NCI-H748 treated with DMSO at 0.1 percent for 48 hours (cell line): ENCODE data around the gene KDM5A.
"Not testable (repeated sequence)": the region's sequence is repeated elsewhere in the genome, so short reads cannot be mapped to it uniquely, and the experiment has no call there.

Experiments
- DNase-seq: peaks from one replicate; lab custom pipeline; 2025; lab: John Stamatoyannopoulos, UW

Gene KDM5A

DNA sequence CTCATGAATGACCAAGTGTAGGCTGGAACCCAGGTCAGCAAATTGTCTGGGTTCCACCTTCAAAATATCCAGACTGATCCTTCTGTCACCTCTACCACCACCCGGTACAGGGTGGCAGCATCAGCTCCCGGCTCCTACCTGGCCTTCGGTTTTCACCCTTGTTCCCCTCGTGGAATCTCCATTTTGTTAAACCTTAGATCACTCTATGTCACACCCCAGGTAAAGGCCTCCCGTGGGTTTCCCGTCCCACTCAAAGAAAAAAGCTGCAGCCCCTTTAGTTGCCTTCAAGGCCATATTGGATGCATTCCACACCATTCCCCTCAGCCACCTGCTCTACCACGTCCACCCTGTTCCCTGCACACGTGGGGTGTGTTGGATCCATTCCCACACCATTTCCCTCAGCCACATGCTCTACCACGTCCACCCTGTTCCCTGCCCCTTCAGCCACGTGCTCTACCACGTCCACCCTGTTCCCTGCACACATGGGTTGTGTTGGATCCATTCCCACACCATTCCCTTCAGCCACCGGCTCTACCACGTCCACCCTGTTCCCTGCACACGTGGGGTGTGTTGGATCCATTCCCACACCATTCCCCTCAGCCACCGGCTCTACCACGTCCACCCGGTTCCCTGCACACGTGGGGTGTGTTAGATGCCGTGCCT is 150.3 kb downstream of the KDM5A start:
- DNase-seq, result no peak

- no peak for DNase-seq
Measured at GRCh38 chr12:238116-238515, 151.0 kb downstream of the KDM5A start.

- no peak for DNase-seq
Measured at GRCh38 chr12:237026-237815, 151.9 kb downstream of the KDM5A start.

DNA sequence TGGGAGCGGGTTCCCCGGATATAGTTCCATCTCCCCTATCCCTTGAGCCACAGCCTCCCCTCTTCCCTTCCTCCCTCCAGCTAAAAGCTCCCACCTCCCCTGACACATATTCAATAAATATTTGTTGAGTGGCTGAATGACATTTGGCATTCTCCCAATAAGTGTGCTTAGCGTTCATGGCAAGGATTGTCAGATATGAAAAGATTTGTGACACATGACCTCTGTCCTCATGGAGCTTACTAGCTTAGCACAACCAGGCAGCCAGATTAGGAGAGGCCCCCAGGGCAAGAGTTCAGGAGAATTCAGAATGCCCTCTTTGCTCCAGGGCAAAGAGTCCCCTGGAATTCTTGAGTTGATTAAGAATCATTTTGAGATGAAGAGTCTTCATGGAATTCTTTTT is 152.7 kb downstream of the KDM5A start:
- DNase-seq, result no peak

DNA sequence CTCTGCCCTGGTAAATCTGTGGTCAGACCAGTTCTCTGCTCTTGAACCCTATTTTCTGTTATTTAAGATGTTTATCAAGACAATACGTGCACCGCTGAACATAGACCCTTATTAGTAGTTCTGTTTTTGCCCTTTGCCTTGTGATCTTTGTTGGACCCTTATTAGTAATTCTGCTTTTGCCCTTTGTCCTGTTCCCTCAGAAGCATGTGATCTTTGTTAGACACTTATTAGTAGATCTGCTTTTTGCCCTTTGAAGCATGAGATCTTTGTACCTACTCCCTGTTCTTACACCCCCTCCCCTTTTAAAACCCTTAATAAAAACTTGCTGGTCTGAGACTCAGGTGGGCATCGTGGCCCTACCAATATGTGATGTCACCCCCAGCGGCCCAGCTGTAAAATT is 153.2 kb downstream of the KDM5A start:
- DNase-seq, result not testable (repeated sequence)

GRCh38 chr12:234891-235415 is 154.2 kb downstream of the KDM5A start:
- no peak for DNase-seq

DNA sequence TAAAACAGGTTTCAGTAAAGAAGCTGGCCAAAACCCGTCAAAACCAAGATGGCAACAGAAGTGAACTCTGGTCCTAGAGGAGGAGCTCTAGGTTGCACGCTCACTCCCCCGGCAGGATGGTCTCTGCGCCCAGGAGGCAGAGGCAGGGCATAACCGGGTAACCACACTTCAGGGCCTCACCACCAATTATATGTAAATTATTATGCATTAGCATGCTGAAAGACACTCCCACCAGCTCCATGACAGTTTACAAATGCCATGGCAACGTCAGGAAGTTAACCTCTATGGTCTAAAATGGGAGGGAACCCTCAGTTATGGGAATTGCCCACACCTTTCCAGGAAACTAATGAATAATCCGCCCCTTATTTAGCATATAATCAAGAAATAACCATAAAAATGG is 155.1 kb downstream of the KDM5A start:
- no peak for DNase-seq

DNA sequence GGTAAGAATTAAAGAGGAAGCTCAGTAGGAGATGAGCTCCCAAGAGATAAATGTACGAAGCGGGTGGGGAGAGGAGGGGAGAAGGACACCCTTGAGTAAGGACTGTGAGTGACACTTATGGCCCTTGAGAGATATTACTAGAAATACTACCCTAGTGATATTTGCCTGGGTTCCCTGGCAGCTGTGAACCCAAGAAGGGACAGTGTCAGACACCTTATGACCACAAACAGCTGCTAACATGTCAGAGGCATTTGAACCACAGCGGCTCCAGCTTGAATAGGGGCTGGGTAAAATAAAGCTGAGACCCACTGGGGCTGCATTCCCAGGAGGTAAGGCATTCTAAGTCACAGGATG is 155.5 kb downstream of the KDM5A start:
- no peak for DNase-seq

DNA sequence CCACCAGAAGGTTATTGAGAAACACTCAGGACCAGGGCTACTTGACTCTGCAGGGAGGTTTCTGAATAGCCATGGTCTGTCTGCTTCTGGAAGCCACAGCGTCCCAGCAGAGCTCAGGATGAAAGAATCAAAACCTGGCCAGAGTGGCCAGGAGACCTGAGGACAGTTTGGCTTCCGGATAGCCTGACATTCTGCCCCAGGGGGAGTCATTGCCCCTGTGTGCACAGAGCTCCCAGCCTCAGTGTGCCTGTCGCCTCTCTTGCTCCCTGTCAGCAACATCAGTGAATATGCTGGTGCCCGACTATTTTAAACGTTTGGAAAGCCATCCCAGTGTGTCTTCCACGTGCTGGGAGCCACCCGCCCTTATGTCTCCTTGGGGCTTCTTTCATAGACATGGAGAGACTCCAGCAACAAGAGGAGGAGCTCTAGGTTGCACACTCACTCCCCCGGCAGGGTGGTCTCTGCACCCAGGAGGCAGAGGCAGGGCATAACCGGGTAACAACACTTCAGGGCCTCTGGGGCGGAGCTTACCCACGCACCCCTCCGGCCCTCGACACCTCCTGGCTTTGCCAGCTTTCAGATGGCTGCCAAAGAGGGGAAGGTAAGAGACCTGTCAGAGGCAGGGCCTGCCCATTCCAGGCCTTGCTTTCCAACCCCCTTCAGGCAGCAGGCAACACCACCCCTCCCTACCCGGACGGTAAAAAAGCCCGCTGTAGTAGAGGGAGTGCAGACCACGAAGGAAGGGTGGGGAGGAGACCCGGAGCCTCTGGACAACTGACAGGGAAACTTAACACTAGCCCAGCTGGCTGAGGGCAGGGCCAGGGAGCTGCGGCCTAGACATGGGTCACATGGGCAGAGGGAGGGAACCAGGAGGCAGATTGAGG is 156.1 kb downstream of the KDM5A start:
- no peak for DNase-seq

DNA sequence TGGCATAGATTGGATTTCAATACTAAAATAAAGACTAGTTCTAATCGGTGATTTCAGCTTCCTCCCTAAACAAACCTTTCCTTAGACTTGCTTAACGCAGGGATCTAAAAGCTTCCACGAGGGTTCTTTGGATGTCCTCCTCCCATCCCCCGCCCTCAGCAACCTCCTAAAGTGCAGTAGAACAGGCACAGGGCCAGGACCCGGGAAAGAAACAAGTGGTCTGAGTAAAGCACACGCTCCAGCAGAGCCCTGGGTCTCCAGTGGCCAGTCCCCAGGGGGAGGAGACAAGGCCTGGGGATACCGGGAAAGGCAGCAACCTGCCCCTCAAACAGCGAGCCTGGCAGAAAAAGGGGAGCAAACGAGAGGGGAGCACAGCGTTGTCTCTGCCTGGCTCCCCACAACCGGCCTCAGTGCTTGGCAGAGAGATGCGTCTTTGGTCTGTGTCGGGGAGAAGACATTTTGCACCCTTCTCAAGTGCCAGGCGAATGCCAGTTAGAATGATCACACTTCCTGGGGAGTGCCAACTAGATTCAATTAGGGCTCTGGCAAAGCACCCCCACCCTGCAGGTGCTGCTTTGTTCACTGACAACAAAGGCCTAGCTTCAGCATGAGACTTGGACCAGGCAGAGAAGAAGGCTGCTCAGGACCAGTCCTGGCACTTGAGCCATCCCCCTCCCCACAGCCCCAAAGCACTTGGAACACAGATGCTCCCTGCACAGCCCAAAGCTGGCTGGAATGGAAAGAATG is 158.0 kb downstream of the KDM5A start:
- DNase-seq, result no peak
